GM23338 (cell line): ENCODE results near the gene OR10W1. TPM values are rescaled to one million over a fixed set of nuclear protein-coding genes. Genes with fewer than 3 reads are reported as not detected.

Experiments
- polyA plus RNA-seq: library from polyadenylated mRNA; unstranded; fragments of >200 nt; fragmentation: Nextera tagmentation; extraction: Ambion mirVana; gene quantifications from 2 replicates; pipeline ENCODE4 v1.2.1, GENCODE V29; 2016
- total RNA-seq: library from RNA; depleted of rRNA; stranded (reverse); fragments of >200 nt; shearing (Covaris generic); gene quantifications from 2 replicates; pipeline ENCODE4 v1.2.3, GENCODE V29; 2014; rRNA removed

The OR10W1 gene
- total and polyA plus RNA-seq, 2 experiments from 2014 or later, result not detected

Other genes with a start within 250 kb of the OR10W1 start
- gene OR9Q1, start 244.4 kb downstream of the OR10W1 start, total RNA-seq, result not detected in 2 replicates
- not detected in 2 replicates for gene OR9Q1, start 244.4 kb downstream of the OR10W1 start, polyA plus RNA-seq
- gene OR6Q1, start 237.3 kb downstream of the OR10W1 start, total RNA-seq, result not detected in 2 replicates
- gene OR6Q1, start 237.3 kb downstream of the OR10W1 start, polyA plus RNA-seq, result not detected in 2 replicates
- gene OR9I1, start 142.7 kb downstream of the OR10W1 start, total RNA-seq, result not detected in 2 replicates
- not detected in 2 replicates for gene OR9I1, start 142.7 kb downstream of the OR10W1 start, polyA plus RNA-seq
- 0.17 TPM in 1 of 2 replicates, not detected in the other for gene OR9Q2, start 79.2 kb downstream of the OR10W1 start, total RNA-seq
- gene OR9Q2, start 79.2 kb downstream of the OR10W1 start, polyA plus RNA-seq, result not detected in 2 replicates
- gene OR1S2, start 64.1 kb downstream of the OR10W1 start, total RNA-seq, result not detected in 2 replicates
- gene OR1S2, start 64.1 kb downstream of the OR10W1 start, polyA plus RNA-seq, result not detected in 2 replicates
- not detected in 2 replicates for gene OR1S1, start 55.5 kb downstream of the OR10W1 start, total RNA-seq
- gene OR1S1, start 55.5 kb downstream of the OR10W1 start, polyA plus RNA-seq, result not detected in 2 replicates
- not detected in 2 replicates for gene OR10Q1, start 39.3 kb downstream of the OR10W1 start, total RNA-seq
- not detected in 2 replicates for gene OR10Q1, start 39.3 kb downstream of the OR10W1 start, polyA plus RNA-seq
- gene OR5B17, start 90.8 kb upstream of the OR10W1 start, total RNA-seq, result not detected in 2 replicates
- not detected in 2 replicates for gene OR5B17, start 90.8 kb upstream of the OR10W1 start, polyA plus RNA-seq
- not detected in 2 replicates for gene OR5B3, start 138.6 kb upstream of the OR10W1 start, total RNA-seq
- gene OR5B3, start 138.6 kb upstream of the OR10W1 start, polyA plus RNA-seq, result not detected in 2 replicates
- not detected in 2 replicates for gene OR5B2, start 159.9 kb upstream of the OR10W1 start, total RNA-seq
- not detected in 2 replicates for gene OR5B2, start 159.9 kb upstream of the OR10W1 start, polyA plus RNA-seq
- not detected in 2 replicates for gene OR5B12, start 174.0 kb upstream of the OR10W1 start, total RNA-seq
- gene OR5B12, start 174.0 kb upstream of the OR10W1 start, polyA plus RNA-seq, result not detected in 2 replicates
- not detected in 2 replicates for gene OR5B21, start 239.8 kb upstream of the OR10W1 start, total RNA-seq
- not detected in 2 replicates for gene OR5B21, start 239.8 kb upstream of the OR10W1 start, polyA plus RNA-seq